Uterus (tissue), 2 donors: ENCODE results near the gene CHRM4.

ENCODE experiments used
- POLR2A ChIP-seq, 2 donors: fragments of 450-650 bp; IDR thresholded peaks; one replicate each; pipeline ENCODE4 v1.6.1; 2016; ENCODE audit warnings: antibody characterized with exemption in 2 of 2, mild to moderate bottlenecking in 1 of 2, moderate library complexity in 1 of 2
- TF ChIP-seq, protein P1 (sequence below), 4 experiments: fragments of 200-600 bp in 2 of 4; fragments of 450-650 bp in 2 of 4; sonication (generic) in 2 of 4; IDR thresholded peaks; one replicate each; pipeline ENCODE4 v1.5.1; 2016 to 2019; ENCODE audit warnings: antibody characterized with exemption in 4 of 4, mild to moderate bottlenecking in 2 of 4, moderate library complexity in 1 of 4

DNA sequence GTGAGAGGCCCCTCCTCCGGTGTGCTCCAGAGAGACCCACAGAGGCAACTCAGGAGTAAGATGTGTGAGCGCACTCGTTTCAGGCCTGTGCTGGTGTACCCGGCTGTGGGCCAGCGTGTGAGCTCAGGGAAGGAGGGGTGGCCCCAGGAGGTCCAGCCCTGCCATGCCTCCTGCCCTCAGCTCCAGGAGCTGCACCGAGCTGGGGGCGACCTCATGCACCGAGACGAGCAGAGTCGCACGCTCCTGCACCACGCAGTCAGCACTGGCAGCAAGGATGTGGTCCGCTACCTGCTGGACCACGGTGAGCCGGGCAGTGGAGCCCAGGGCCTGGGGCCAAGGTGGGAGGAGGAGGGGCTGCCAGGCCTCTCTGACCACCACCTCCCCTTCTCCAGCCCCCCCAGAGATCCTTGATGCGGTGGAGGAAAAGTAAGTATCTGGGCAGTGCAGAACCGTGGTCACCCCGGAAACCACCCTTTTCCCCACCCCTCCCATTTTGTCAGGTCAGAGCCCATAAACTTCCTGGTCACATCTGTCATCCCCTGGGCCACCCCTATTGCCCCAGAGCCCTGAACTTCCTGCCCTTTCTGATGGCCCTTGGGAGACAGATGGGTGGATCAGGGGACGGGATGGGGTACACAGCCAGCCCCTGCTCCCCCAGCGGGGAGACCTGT lies 12.6 kb downstream of the CHRM4 start:
- TF ChIP-seq, protein P1, sequence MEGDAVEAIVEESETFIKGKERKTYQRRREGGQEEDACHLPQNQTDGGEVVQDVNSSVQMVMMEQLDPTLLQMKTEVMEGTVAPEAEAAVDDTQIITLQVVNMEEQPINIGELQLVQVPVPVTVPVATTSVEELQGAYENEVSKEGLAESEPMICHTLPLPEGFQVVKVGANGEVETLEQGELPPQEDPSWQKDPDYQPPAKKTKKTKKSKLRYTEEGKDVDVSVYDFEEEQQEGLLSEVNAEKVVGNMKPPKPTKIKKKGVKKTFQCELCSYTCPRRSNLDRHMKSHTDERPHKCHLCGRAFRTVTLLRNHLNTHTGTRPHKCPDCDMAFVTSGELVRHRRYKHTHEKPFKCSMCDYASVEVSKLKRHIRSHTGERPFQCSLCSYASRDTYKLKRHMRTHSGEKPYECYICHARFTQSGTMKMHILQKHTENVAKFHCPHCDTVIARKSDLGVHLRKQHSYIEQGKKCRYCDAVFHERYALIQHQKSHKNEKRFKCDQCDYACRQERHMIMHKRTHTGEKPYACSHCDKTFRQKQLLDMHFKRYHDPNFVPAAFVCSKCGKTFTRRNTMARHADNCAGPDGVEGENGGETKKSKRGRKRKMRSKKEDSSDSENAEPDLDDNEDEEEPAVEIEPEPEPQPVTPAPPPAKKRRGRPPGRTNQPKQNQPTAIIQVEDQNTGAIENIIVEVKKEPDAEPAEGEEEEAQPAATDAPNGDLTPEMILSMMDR (IDR thresholded peaks at IDR 0.05): no peak
- no peak for TF ChIP-seq POLR2A (IDR thresholded peaks at IDR 0.05)
